Fibroblast of skin of right quadriceps (primary cell): Measurements from ENCODE around the gene BICDL1.

Experiments
- DNase-seq: peaks from one replicate; pipeline ENCODE4 v3.0.0-alpha.2; 2013

Gene BICDL1

GRCh38 chr12:120081641-120082040, 92.6 kb downstream of the BICDL1 start:
- DNase-seq: no peak

GRCh38 chr12:120085920-120086645, 97.0 kb downstream of the BICDL1 start:
- DNase-seq: no peak

GRCh38 chr12:120086801-120087621, 98.0 kb downstream of the BICDL1 start:
- peak; percentile 98 for DNase-seq

- DNase-seq: no peak
Measured at GRCh38 chr12:120089105-120089504, 100.1 kb downstream of the BICDL1 start.

GRCh38 chr12:120089796-120090195, 100.8 kb downstream of the BICDL1 start:
- no peak for DNase-seq

- DNase-seq: no peak
Measured at GRCh38 chr12:120090206-120090605, 101.2 kb downstream of the BICDL1 start.

GRCh38 chr12:120090626-120091295, 101.7 kb downstream of the BICDL1 start:
- DNase-seq: no peak

- no peak for DNase-seq
Measured at GRCh38 chr12:120091371-120092090, 102.5 kb downstream of the BICDL1 start.

- no peak for DNase-seq
Measured at GRCh38 chr12:120092551-120093335, 103.7 kb downstream of the BICDL1 start.

GRCh38 chr12:120093336-120093591, 104.2 kb downstream of the BICDL1 start:
- DNase-seq: no peak

- DNase-seq: no peak
Measured at GRCh38 chr12:120093592-120094355, 104.7 kb downstream of the BICDL1 start.

- no peak for DNase-seq
Measured at GRCh38 chr12:120094485-120094884, 105.4 kb downstream of the BICDL1 start.

- DNase-seq: no peak
Measured at GRCh38 chr12:120095331-120095730, 106.3 kb downstream of the BICDL1 start.

- DNase-seq: no peak
Measured at GRCh38 chr12:120095736-120096135, 106.7 kb downstream of the BICDL1 start.

- DNase-seq: no peak
Measured at GRCh38 chr12:120096671-120097202, 107.7 kb downstream of the BICDL1 start.

GRCh38 chr12:120098756-120099470, 109.9 kb downstream of the BICDL1 start:
- DNase-seq: no peak

- DNase-seq: no peak
Measured at GRCh38 chr12:120099738-120100137, 110.7 kb downstream of the BICDL1 start.

- DNase-seq: no peak
Measured at GRCh38 chr12:120100630-120101029, 111.6 kb downstream of the BICDL1 start.

- no peak for DNase-seq
Measured at GRCh38 chr12:120101182-120101581, 112.1 kb downstream of the BICDL1 start.

- no peak for DNase-seq
Measured at GRCh38 chr12:120101617-120102016, 112.6 kb downstream of the BICDL1 start.
